H7 (cell line): Measurements from ENCODE around the gene EPHB2. TPM values are rescaled to one million over a fixed set of nuclear protein-coding genes. Genes with fewer than 3 reads are reported as not detected.

ENCODE experiments used
- DNase-seq: peaks from one replicate; pipeline ENCODE4 v3.0.0; 2012
- H3K27me3 ChIP-seq: 2 replicates; pipeline ENCODE4 v1.6.0; 2011; ENCODE audit warnings: mild to moderate bottlenecking, low read length; ENCODE audit not compliant: control insufficient read depth, insufficient read depth
- H3K36me3 ChIP-seq: replicated peaks from 2 replicates; pipeline ENCODE4 v1.5.1; 2011; ENCODE audit warnings: low read length; ENCODE audit not compliant: control insufficient read depth, insufficient read depth
- H3K4me3 ChIP-seq: 2 replicates; pipeline ENCODE4 v1.5.1; 2011; ENCODE audit warnings: low read depth, mild to moderate bottlenecking, control low read depth, low read length, moderate library complexity; ENCODE audit not compliant: insufficient read depth
- total RNA-seq: library from RNA; depleted of rRNA; stranded (reverse); fragments of >200 nt; shearing (Covaris generic); gene quantifications from 2 replicates; pipeline ENCODE4 v1.2.3, GENCODE V29; 2014

Gene EPHB2
- total RNA-seq, 1 experiment from 2014 or later: 14.8 TPM

- no peak for DNase-seq
- no peaks in the 10 kb centered on the region for H3K27me3 ChIP-seq
- H3K36me3 ChIP-seq: no peaks in the 10 kb centered on the region
- no peak overlapping the region for H3K4me3 ChIP-seq
These were observed 198.3 kb downstream of the EPHB2 start for GRCh38 chr1:22908880-22909426.

DNA sequence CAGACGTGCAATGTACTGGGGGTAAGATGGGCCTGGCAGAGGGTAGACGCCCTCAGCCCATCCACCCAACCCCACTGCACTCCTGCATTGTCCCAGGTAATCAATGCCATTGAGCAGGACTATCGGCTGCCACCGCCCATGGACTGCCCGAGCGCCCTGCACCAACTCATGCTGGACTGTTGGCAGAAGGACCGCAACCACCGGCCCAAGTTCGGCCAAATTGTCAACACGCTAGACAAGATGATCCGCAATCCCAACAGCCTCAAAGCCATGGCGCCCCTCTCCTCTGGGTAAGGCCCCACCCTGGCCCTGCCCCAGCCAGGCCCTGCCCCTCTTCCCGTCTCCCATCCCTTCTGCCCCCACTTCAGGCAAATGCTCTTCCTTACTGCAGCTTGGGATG, 199.6 kb downstream of the EPHB2 start:
- no peak overlapping the region for H3K4me3 ChIP-seq
- no peaks in the 10 kb centered on the region for H3K27me3 ChIP-seq
- no peak for DNase-seq
- H3K36me3 ChIP-seq: no peaks in the 10 kb centered on the region

GRCh38 chr1:22910986-22911651, 200.5 kb downstream of the EPHB2 start:
- Histone ChIP-seq H3K27me3 (no peaks in the 10 kb centered on the region), H3K36me3 (no peaks in the 10 kb centered on the region), H3K4me3 (no peak overlapping the region)
- DNase-seq: no peak

DNA sequence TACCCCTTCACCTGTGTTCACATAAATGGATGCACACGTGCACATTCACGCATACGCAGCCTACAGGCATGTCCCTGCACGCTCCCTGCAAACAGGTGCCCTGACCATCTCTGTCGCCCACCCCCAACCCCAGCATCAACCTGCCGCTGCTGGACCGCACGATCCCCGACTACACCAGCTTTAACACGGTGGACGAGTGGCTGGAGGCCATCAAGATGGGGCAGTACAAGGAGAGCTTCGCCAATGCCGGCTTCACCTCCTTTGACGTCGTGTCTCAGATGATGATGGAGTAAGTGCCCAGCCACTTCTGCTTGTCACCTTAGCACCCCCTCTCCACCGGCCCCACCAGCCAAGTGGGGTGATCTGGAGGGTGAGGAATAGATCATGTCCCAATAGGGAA, 201.7 kb downstream of the EPHB2 start:
- Histone ChIP-seq H3K4me3 (no peak overlapping the region), H3K27me3 (no peaks in the 10 kb centered on the region)
- no peak for DNase-seq

GRCh38 chr1:22913421-22914141, 202.9 kb downstream of the EPHB2 start:
- H3K27me3 ChIP-seq: no peaks in the 10 kb centered on the region
- no peak overlapping the region for H3K4me3 ChIP-seq
- H3K36me3 ChIP-seq: no peaks in the 10 kb centered on the region
- DNase-seq: peak; percentile 69

More for the DNA sequence above, 201.7 kb downstream of the EPHB2 start:
- no peaks in the 10 kb centered on the region for H3K36me3 ChIP-seq

DNA sequence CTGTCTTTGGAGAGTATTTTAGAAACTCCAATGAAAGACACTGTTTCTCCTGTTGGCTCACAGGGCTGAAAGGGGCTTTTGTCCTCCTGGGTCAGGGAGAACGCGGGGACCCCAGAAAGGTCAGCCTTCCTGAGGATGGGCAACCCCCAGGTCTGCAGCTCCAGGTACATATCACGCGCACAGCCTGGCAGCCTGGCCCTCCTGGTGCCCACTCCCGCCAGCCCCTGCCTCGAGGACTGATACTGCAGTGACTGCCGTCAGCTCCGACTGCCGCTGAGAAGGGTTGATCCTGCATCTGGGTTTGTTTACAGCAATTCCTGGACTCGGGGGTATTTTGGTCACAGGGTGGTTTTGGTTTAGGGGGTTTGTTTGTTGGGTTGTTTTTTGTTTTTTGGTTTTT, 203.5 kb downstream of the EPHB2 start:
- H3K27me3 ChIP-seq: no peaks in the 10 kb centered on the region
- H3K36me3 ChIP-seq: no peaks in the 10 kb centered on the region
- no peak overlapping the region for H3K4me3 ChIP-seq
- no peak for DNase-seq

- Histone ChIP-seq H3K27me3 (no peaks in the 10 kb centered on the region), H3K4me3 (no peak overlapping the region), H3K36me3 (no peaks in the 10 kb centered on the region)
- DNase-seq: peak; percentile 82
These were observed 204.1 kb downstream of the EPHB2 start for GRCh38 chr1:22914633-22915217.

DNA sequence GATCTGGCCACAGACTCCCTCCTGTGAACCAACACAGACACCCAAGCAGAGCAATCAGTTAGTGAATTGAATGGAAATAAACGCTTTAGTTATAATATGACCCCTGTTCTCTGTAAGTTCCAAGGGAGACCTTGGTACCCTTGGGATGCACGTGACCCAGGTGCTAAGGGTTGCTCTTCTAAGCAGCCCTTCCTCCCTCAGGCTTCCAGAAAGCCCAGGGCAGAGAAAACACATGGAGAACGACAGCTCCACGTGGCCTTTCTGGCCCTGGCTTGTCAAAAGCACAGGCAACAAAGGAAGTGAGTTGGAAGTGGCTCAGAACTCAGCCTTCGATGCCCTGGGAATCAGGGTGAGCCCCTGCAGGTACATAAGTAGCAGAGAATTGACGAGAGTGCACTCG, 204.6 kb downstream of the EPHB2 start:
- DNase-seq: no peak
- no peaks in the 10 kb centered on the region; the same call in 1 of the 2 replicates for H3K27me3 ChIP-seq
- no peaks in the 10 kb centered on the region for H3K36me3 ChIP-seq
- no peak overlapping the region for H3K4me3 ChIP-seq

DNA sequence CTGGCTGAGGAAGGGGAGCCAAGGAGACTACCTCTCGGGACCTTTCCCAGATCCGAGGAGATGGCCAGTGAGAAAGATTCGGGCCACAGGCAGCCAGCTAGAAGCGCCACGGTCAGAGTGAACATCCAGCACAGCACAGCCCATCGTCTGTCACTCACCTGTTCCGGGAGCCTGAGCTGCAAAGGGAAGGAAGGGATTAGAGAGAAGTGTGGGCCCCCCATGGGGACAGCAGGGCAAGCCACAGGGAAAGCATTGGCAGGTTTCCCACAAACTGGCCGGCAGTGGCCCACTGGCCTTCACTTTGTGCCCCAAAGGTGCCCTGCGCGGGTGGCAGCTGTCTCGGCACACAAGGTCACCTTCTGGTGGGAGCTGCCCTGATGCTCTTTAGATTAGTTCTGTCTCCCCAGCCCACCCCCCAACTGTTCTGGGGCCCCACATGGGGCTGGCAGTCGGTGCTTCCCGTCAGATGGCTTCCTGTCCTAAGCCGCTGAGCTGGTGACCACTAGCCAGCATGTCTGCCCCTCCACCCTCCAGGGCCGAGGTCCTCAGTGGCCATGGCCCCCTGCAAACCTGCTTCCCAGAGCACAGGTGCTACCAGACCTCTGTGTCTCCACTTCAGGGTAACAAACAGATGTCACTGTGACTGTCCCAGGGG, 205.3 kb downstream of the EPHB2 start:
- no peaks in the 10 kb centered on the region; the same call in 1 of the 2 replicates for H3K27me3 ChIP-seq
- H3K4me3 ChIP-seq: no peak overlapping the region
- no peaks in the 10 kb centered on the region for H3K36me3 ChIP-seq
- peak; percentile 81 for DNase-seq

DNA sequence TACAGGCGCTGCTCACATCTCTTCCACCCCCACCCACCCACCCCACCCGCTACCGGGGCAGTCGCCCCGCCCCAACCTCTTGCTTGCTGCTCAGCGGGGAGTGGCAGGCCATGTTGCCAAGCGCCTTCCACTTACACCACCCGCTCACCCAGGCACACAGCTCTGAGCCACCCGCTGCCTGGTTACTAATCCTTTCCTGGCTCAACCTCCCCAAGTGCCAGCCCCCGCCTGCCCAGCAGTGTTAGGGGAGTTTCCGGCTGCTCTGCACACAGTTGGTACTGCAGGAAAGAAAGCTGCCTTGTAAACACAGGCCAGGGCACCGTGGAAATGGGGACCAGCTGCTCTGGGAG, 205.8 kb downstream of the EPHB2 start:
- Histone ChIP-seq H3K4me3 (no peak overlapping the region), H3K36me3 (no peaks in the 10 kb centered on the region), H3K27me3 (no peaks in the 10 kb centered on the region; the same call in 1 of the 2 replicates)
- peak; percentile 65 for DNase-seq

DNA sequence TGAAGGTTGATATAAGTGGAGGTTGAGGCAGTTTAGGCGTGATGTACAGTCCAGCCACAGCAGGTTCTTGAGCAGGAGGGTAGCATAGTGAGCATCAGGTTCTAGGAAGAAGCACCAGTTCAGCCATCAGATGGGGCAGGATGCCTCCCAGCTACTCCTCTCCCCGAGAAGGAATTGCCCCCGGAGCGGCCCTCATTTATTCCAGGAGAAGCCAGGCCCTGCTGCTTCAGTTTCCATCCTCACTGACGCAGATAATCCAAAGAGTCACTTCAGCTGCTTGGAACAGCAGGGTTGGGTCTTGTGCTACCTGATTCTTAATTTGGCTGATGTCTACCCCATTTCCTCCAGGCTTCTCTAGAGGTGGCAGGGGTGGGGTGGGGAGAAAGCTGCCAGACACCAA, 207.3 kb downstream of the EPHB2 start:
- no peak for DNase-seq
- Histone ChIP-seq H3K27me3 (no peaks in the 10 kb centered on the region; the same call in 1 of the 2 replicates), H3K36me3 (no peaks in the 10 kb centered on the region), H3K4me3 (no peak overlapping the region)

- Histone ChIP-seq H3K36me3 (no peaks in the 10 kb centered on the region), H3K27me3 (no peaks in the 10 kb centered on the region; the same call in 1 of the 2 replicates), H3K4me3 (no peak overlapping the region)
- no peak for DNase-seq
These were observed 208.0 kb downstream of the EPHB2 start for GRCh38 chr1:22918644-22919043.

GRCh38 chr1:22919341-22920025, 208.8 kb downstream of the EPHB2 start:
- H3K4me3 ChIP-seq: no peak overlapping the region
- H3K27me3 ChIP-seq: no peaks in the 10 kb centered on the region; the same call in 1 of the 2 replicates
- DNase-seq: no peak
- H3K36me3 ChIP-seq: no peaks in the 10 kb centered on the region
